A549 (cell line): Measurements from ENCODE around the gene LMAN2L. TPM values are rescaled to one million over a fixed set of nuclear protein-coding genes. Genes with fewer than 3 reads are reported as not detected.

Experiments
- ATAC-seq, 2 experiments: fragments of 200-7000 bp in 1 of 2; fragments of >200 bp in 1 of 2; cut with Nextera tagmentation in 1 of 2; cut with Tn5 transposase in 1 of 2; 3 replicates each; pipeline versions ENCODE4 v1.8.0 to v1.9.1; 2018 to 2020; ENCODE audit warnings: mild to moderate bottlenecking in 1 of 2, moderate library complexity in 1 of 2
- CTCF ChIA-PET: fragments of 300-600 bp; sonication (Branson Sonifier 250); formaldehyde crosslinking; extraction: SDS; loops from one replicate; lab custom pipeline; 2021; ENCODE audit warnings: antibody characterized with exemption, inconsistent platforms; lab: Yijun Ruan, JAX
- POLR2A ChIA-PET: fragments of 350-600 bp; formaldehyde crosslinking; extraction: SDS; loops from one replicate; lab custom pipeline; 2021; ENCODE audit warnings: antibody characterized with exemption, inconsistent platforms; lab: Yijun Ruan, JAX
- DNase-seq, 2 experiments: peaks; one replicate each; pipeline versions ENCODE4 v3.0.0 to v3.0.0-alpha.2; 2011 to 2016; ENCODE audit warnings: low read depth in 1 of 2, low spot score in 1 of 2
- FAIRE-seq: peaks from 2 replicates; lab custom pipeline; 2011; peaks lifted over from hg19 to GRCh38; lab: Jason Lieb, UNC
- H3K27ac ChIP-seq, 2 experiments: fragments of >200 bp; sonication (Bioruptor Twin); formaldehyde crosslinking; 3 replicates each; pipeline ENCODE4 v1.5.1; 2016 to 2017
- H3K4me1 ChIP-seq: fragments of >200 bp; sonication (Bioruptor Twin); formaldehyde crosslinking; 3 replicates; pipeline ENCODE4 v1.6.1; 2016
- H3K4me2 ChIP-seq: fragments of >200 bp; sonication (Bioruptor Twin); formaldehyde crosslinking; 3 replicates; pipeline ENCODE4 v1.6.1; 2016
- H3K4me3 ChIP-seq: fragments of >200 bp; sonication (Bioruptor Twin); formaldehyde crosslinking; 3 replicates; pipeline ENCODE4 v1.5.1; 2016
- H3K9me3 ChIP-seq: fragments of >200 bp; sonication (Bioruptor Twin); formaldehyde crosslinking; 3 replicates; pipeline ENCODE4 v1.6.1; 2016
- CBX2 ChIP-seq: fragments of 200-600 bp; sonication (generic); IDR thresholded peaks from 2 replicates; pipeline ENCODE4 v1.6.1; 2016; ENCODE audit warnings: low read depth, mild to moderate bottlenecking, borderline replicate concordance
- CHD2 ChIP-seq: fragments of 150-350 bp; IDR thresholded peaks from 2 replicates; pipeline ENCODE4 v1.6.1; 2014; ENCODE audit warnings: low read length; ENCODE audit not compliant: partially characterized antibody
- EHF ChIP-seq: fragments of 250-450 bp; sonication (Bioruptor Pico); IDR thresholded peaks from 2 replicates; pipeline ENCODE4 v1.5.0; 2020; ENCODE audit warnings: mild to moderate bottlenecking
- EP300 ChIP-seq, 2 experiments: fragments of >200 bp; sonication (Bioruptor Twin); formaldehyde crosslinking; IDR thresholded peaks; 2 replicates in 1 of 2; 3 replicates in 1 of 2; pipeline ENCODE4 v1.6.1; 2016 to 2017
- ESRRA ChIP-seq: fragments of 150-350 bp; IDR thresholded peaks from 2 replicates; pipeline ENCODE4 v1.6.1; 2014; ENCODE audit warnings: mild to moderate bottlenecking, low read length, borderline replicate concordance
- FOSL2 ChIP-seq, 2 experiments: fragments of 450-650 bp in 1 of 2; fragments of >200 bp in 1 of 2; sonication (Bioruptor Twin) in 1 of 2; formaldehyde crosslinking; IDR thresholded peaks; 2 replicates each; pipeline versions ENCODE4 v1.5.0 to v1.6.1; 2016 to 2020; ENCODE audit warnings: mild to moderate bottlenecking in 1 of 2, moderate library complexity in 1 of 2
- HDAC2 ChIP-seq: fragments of 200-600 bp; sonication (generic); IDR thresholded peaks from 2 replicates; pipeline ENCODE4 v1.6.1; 2016
- HEYL ChIP-seq: fragments of 250-450 bp; sonication (Bioruptor Pico); IDR thresholded peaks from 2 replicates; pipeline ENCODE4 v1.8.0; 2021; ENCODE audit warnings: mild to moderate bottlenecking, moderate library complexity
- KDM1A ChIP-seq: fragments of 200-600 bp; sonication (generic); IDR thresholded peaks from 2 replicates; pipeline ENCODE4 v1.6.1; 2016; ENCODE audit warnings: low read depth, mild to moderate bottlenecking
- NPAS2 ChIP-seq: fragments of 250-450 bp; sonication (Bioruptor Pico); IDR thresholded peaks from 2 replicates; pipeline ENCODE4 v1.8.0; 2022; ENCODE audit warnings: mild to moderate bottlenecking, moderate library complexity, borderline replicate concordance
- PHF8 ChIP-seq: fragments of 200-600 bp; sonication (generic); IDR thresholded peaks from 2 replicates; pipeline ENCODE4 v1.6.1; 2016; ENCODE audit warnings: low read depth, mild to moderate bottlenecking, antibody characterized with exemption, moderate library complexity, borderline replicate concordance
- POLR2AphosphoS2 ChIP-seq: conservative IDR thresholded peaks from 2 replicates; pipeline ENCODE4 v1.6.1; 2012; ENCODE audit warnings: low read length, improper control_type of control experiment, inconsistent platforms
- RFX5 ChIP-seq: fragments of 450-650 bp; IDR thresholded peaks from 2 replicates; pipeline ENCODE4 v1.7.1; 2014; ENCODE audit warnings: antibody characterized with exemption, mild to moderate bottlenecking, moderate library complexity
- ZSCAN20 ChIP-seq: fragments of 250-450 bp; sonication (Bioruptor Pico); IDR thresholded peaks from 2 replicates; pipeline ENCODE4 v1.8.0; 2022; ENCODE audit warnings: mild to moderate bottlenecking, moderate library complexity
- WGBS: methylation state at CpG from one replicate; pipeline ENCODE4 v1.1.6; 2017; ENCODE audit errors: missing lambda C conversion rate; 5-methylcytosine and 5-hydroxymethylcytosine counted together
- polyA plus RNA-seq, 4 experiments: library from polyadenylated mRNA; depleted of rRNA in 3 of 4; stranded (reverse); fragments of >200 nt; fragmentation: RNase III in 1 of 4; extraction: RNeasy Plus Mini Kit Qiagen cat#74134 plus additional on column Dnase treatment in 1 of 4; gene quantifications; 2 replicates in 3 of 4; 3 replicates in 1 of 4; pipeline ENCODE4 v1.2.3, GENCODE V29; 2011 to 2017
- TF ChIP-seq, protein P1 (sequence below): fragments of 250-450 bp; sonication (Bioruptor Pico); IDR thresholded peaks from 2 replicates; pipeline ENCODE4 v1.5.0; 2020; ENCODE audit warnings: low read depth, mild to moderate bottlenecking, moderate library complexity
- TF ChIP-seq, protein P2 (sequence below): fragments of >200 bp; sonication (Bioruptor Twin); formaldehyde crosslinking; IDR thresholded peaks from 2 replicates; pipeline ENCODE4 v1.6.1; 2016
- TF ChIP-seq, protein P3 (sequence below): fragments of 150-350 bp; IDR thresholded peaks from 2 replicates; pipeline ENCODE4 v1.6.1; 2014; ENCODE audit warnings: low read depth, mild to moderate bottlenecking, low read length
- TF ChIP-seq, protein P4 (sequence below): fragments of >200 bp; sonication (Bioruptor Twin); formaldehyde crosslinking; IDR thresholded peaks from 3 replicates; pipeline ENCODE4 v1.5.1; 2016
- TF ChIP-seq, protein P5 (sequence below): fragments of 250-450 bp; sonication (Bioruptor Pico); IDR thresholded peaks from 2 replicates; pipeline ENCODE4 v1.5.0; 2021; ENCODE audit warnings: mild to moderate bottlenecking, moderate library complexity, borderline replicate concordance

LMAN2L gene
- polyA plus RNA-seq, 2 of the 4 experiments (the other 2 are of a cell fraction) = 24.3 to 28.0 TPM

DNA sequence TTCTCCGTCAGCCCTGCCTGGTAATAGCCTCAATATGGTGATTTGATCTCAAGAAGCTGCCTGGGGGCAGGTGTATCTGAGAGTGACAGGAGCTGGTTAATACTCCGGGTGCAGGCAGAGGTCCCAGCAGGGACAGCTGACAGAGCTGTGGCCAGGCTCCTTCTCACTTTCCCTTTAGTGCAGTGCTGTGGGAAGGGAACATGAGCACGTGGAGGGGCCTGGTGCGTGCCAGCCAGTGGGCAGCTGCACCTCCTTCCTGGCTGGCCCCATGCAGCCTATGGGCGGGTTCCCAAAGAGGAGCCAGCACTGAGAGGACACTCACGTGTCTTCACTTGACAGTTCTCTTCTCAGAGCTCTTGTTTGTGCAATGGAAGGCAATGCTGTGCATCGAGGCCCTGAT lies 29.9 kb upstream of the LMAN2L start:
- no peak for TF ChIP-seq CHD2
- ATAC-seq (no peak; a peak in 1 of 6 replicates), DNase-seq (no peak), FAIRE-seq (no peak)
- 69% methylated on average over 7 of the region's 7 CpGs for WGBS
- H3K4me2 ChIP-seq = no peak overlapping the region
- ChIA-PET POLR2A (no interaction called here), CTCF (interaction anchor here (0.6 to 1.5 kb wide), 5 partner anchors 8 to 220 kb away, joined by 3 to 6 read pairs (median 3); partner anchors contain the start of gene CNNM4)
- H3K27ac ChIP-seq = no peak overlapping the region
- no peaks in the 10 kb centered on the region for H3K4me1 ChIP-seq
- H3K4me3 ChIP-seq = no peak overlapping the region
- no peaks in the 10 kb centered on the region for H3K9me3 ChIP-seq

DNA sequence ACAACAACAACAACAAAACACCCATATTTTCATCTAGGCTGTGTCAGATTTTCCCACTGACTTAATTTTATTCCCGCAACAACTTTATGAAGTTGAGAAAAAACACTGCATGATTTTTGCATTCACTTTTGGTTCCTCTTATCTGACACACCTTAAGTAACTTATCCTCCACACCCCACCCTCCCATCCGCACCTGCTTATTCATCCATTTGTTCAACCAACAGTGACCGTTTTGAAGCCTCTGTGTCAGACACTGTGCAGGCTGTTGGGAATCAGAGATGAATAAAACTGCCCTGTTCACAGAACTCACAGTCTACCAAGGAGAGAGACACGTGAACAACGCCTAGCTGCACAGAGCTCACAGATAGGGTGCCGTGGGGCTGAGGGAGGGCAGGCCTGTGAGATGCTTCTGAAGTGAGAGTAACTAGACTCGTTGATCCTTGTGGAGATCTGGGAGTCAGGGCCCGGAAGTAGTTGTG lies 28.3 kb upstream of the LMAN2L start:
- WGBS = 72% methylated on average over 8 of the region's 8 CpGs
- DNase-seq = no peak
- H3K4me1 ChIP-seq = peaks cover 14% of the 10 kb centered on the region
- POLR2A ChIA-PET = no interaction called here
- no peak overlapping the region for H3K4me2 ChIP-seq
- CTCF ChIA-PET = interaction anchor here (0.9 to 13.2 kb wide), 8 partner anchors 10 to 216 kb away, joined by 3 to 186 read pairs (median 3); partner anchors contain the start of gene ANKRD39
- no peak for FAIRE-seq
- H3K4me3 ChIP-seq = no peak overlapping the region
- H3K27ac ChIP-seq = no peak overlapping the region
- ATAC-seq = no peak
- no peak for TF ChIP-seq ZSCAN20 (CRISPR knock-in tag)
- no peak for TF ChIP-seq POLR2AphosphoS2
- TF ChIP-seq HDAC2 = no peak
- TF ChIP-seq EP300 (IDR thresholded peaks at IDR 0.05) = no peak
- no peaks in the 10 kb centered on the region for H3K9me3 ChIP-seq

DNA sequence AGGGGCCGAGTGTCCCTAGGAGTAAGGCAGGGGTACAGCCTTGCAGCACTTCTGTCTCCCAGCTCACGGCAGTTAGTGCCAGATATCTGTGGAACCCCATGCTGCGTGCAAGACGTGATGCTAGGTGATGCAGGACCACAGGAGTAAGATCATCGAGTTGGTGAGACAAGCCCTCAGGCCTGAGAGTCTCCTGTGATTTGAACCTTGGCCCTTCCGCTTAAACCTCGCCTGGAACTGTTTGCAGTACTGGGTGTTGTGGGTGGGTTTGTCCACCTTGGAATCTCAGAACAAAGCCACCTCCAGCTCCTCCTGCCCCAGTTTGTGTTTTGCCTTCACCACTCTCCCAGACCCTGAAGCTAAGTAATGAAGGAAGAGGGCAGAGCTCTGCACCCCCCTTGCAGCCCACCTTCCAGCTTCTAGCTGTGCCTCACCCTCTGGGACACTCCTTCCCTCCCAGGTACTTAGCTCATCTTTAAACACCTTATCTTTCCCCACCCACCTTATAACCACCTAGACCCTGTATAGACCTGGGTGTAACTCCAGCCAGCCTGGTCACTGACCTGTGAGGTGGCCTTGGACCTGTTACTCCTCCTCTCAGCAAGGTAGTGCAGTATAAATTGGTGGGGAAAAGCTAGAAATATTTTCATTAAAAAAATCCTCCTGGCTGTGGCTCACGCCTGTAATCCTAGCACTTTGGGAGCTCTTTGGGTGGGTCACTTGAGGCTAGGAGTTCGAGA lies 27.4 kb upstream of the LMAN2L start:
- Histone ChIP-seq H3K27ac (no peak overlapping the region), H3K4me2 (no peak overlapping the region), H3K4me3 (no peak overlapping the region), H3K9me3 (no peaks in the 10 kb centered on the region), H3K4me1 (peaks cover 22% of the 10 kb centered on the region)
- ATAC-seq (no peak), DNase-seq (no peak), FAIRE-seq (no peak)
- ChIA-PET CTCF (interaction anchor here (1.3 to 13.2 kb wide), 5 partner anchors 18 to 215 kb away, joined by 3 to 186 read pairs (median 3); partner anchors contain the start of gene ANKRD39), POLR2A (no interaction called here)
- no peak for TF ChIP-seq ESRRA
- TF ChIP-seq RFX5 = no peak
- TF ChIP-seq, protein P1, sequence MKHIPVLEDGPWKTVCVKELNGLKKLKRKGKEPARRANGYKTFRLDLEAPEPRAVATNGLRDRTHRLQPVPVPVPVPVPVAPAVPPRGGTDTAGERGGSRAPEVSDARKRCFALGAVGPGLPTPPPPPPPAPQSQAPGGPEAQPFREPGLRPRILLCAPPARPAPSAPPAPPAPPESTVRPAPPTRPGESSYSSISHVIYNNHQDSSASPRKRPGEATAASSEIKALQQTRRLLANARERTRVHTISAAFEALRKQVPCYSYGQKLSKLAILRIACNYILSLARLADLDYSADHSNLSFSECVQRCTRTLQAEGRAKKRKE = no peak
- no peak for TF ChIP-seq FOSL2 (IDR thresholded peaks at IDR 0.05)
- no peak for TF ChIP-seq FOSL2 (CRISPR knock-in tag; IDR thresholded peaks at IDR 0.05)
- TF ChIP-seq EHF (CRISPR knock-in tag) = no peak
- TF ChIP-seq, protein P2, sequence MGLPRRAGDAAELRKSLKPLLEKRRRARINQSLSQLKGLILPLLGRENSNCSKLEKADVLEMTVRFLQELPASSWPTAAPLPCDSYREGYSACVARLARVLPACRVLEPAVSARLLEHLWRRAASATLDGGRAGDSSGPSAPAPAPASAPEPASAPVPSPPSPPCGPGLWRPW = no peak
- TF ChIP-seq PHF8 = no peak
- TF ChIP-seq NPAS2 (CRISPR knock-in tag) = no peak
- 83% methylated on average over 9 of the region's 9 CpGs for WGBS

DNA sequence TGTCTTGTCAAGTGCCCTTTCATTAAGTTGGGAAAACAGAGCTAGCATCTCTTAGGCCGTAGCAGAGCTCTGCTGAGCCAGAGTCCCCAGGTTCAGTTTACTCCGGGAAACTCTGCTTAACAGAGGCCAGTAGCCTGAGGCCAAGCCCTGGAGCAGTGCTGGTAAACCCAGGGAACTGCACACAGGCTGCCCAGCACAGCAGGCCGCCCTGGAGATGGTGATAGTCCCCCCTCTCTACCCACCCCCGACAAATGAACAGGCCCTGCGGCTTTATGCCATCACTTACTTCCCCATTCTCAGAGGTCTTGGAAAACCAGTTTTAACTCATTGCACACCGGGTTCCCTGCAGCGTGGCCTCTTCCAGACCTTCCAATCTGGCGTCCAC lies 24.4 kb upstream of the LMAN2L start:
- TF ChIP-seq PHF8 = no peak
- no peak for TF ChIP-seq KDM1A
- no peak for TF ChIP-seq CBX2
- TF ChIP-seq, protein P3, sequence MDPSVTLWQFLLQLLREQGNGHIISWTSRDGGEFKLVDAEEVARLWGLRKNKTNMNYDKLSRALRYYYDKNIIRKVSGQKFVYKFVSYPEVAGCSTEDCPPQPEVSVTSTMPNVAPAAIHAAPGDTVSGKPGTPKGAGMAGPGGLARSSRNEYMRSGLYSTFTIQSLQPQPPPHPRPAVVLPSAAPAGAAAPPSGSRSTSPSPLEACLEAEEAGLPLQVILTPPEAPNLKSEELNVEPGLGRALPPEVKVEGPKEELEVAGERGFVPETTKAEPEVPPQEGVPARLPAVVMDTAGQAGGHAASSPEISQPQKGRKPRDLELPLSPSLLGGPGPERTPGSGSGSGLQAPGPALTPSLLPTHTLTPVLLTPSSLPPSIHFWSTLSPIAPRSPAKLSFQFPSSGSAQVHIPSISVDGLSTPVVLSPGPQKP = no peak
- no peak for TF ChIP-seq RFX5
- TF ChIP-seq, protein P4, sequence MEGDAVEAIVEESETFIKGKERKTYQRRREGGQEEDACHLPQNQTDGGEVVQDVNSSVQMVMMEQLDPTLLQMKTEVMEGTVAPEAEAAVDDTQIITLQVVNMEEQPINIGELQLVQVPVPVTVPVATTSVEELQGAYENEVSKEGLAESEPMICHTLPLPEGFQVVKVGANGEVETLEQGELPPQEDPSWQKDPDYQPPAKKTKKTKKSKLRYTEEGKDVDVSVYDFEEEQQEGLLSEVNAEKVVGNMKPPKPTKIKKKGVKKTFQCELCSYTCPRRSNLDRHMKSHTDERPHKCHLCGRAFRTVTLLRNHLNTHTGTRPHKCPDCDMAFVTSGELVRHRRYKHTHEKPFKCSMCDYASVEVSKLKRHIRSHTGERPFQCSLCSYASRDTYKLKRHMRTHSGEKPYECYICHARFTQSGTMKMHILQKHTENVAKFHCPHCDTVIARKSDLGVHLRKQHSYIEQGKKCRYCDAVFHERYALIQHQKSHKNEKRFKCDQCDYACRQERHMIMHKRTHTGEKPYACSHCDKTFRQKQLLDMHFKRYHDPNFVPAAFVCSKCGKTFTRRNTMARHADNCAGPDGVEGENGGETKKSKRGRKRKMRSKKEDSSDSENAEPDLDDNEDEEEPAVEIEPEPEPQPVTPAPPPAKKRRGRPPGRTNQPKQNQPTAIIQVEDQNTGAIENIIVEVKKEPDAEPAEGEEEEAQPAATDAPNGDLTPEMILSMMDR = no peak
- TF ChIP-seq HEYL (CRISPR knock-in tag) = no peak
- TF ChIP-seq, protein P5, sequence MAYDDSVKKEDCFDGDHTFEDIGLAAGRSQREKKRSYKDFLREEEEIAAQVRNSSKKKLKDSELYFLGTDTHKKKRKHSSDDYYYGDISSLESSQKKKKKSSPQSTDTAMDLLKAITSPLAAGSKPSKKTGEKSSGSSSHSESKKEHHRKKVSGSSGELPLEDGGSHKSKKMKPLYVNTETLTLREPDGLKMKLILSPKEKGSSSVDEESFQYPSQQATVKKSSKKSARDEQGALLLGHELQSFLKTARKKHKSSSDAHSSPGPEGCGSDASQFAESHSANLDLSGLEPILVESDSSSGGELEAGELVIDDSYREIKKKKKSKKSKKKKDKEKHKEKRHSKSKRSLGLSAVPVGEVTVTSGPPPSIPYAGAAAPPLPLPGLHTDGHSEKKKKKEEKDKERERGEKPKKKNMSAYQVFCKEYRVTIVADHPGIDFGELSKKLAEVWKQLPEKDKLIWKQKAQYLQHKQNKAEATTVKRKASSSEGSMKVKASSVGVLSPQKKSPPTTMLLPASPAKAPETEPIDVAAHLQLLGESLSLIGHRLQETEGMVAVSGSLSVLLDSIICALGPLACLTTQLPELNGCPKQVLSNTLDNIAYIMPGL (CRISPR knock-in tag) = no peak
- TF ChIP-seq, all 56 proteins: peak for 0
- Histone ChIP-seq H3K27ac (peak overlapping the region in 1 of 2 experiments; percentile 63; a peak in 4 of 6 replicates), H3K4me1 (peaks cover 38% of the 10 kb centered on the region), H3K4me2 (peak overlapping the region; percentile 75), H3K9me3 (no peaks in the 10 kb centered on the region), H3K4me3 (peak overlapping the region; percentile 18; the same call in 1 of the 3 replicates)
- WGBS = 75% methylated on average over 7 of the region's 8 CpGs
- CTCF ChIA-PET = interaction anchor here (0.6 to 13.2 kb wide), 10 partner anchors 11 to 900 kb away, joined by 3 to 186 read pairs (median 6); partner anchors contain the start of gene ACTR1B
- DNase-seq (no peak), ATAC-seq (peak in 1 of 2 experiments; percentile 4; a peak in 1 of 6 replicates), FAIRE-seq (no peak)
- POLR2A ChIA-PET = interaction anchor here (1.7 kb wide), 1 partner anchor 126 kb away, joined by 4 read pairs; the partner anchor contains the start of gene KANSL3
